Upper lobe of left lung (tissue), 6 donors: Measurements from ENCODE around the gene TRIML1. TPM values are rescaled to one million over a fixed set of nuclear protein-coding genes. Genes with fewer than 3 reads are reported as not detected.

Experiments used
- ATAC-seq, 2 donors: fragments of 200-7000 bp; cut with Tn5 transposase; one replicate each; pipeline ENCODE4 v1.9.1; 2022; ENCODE audit warnings: mild to moderate bottlenecking in 2 of 2, moderate library complexity in 2 of 2; ENCODE audit not compliant: low FRiP score in 2 of 2
- DNase-seq, 2 donors: peaks; one replicate each; pipeline ENCODE4 v3.0.0-alpha.2; 2019 to 2020
- H3K27ac ChIP-seq, 4 donors: fragments of 200-600 bp; sonication (generic); one replicate each; pipeline ENCODE4 v1.5.1; 2016 to 2019
- H3K27me3 ChIP-seq, 4 donors: fragments of 200-600 bp; sonication (generic); one replicate each; pipeline ENCODE4 v1.5.1; 2017 to 2019
- H3K36me3 ChIP-seq, 4 donors: fragments of 200-600 bp; sonication (generic); one replicate each; pipeline ENCODE4 v1.5.1; 2016 to 2019
- H3K4me1 ChIP-seq, 4 donors: fragments of 200-600 bp; sonication (generic); one replicate each; pipeline ENCODE4 v1.5.1; 2018 to 2019
- H3K4me3 ChIP-seq, 4 donors: fragments of 200-600 bp; sonication (generic); one replicate each; pipeline ENCODE4 v1.5.1; 2017 to 2019; ENCODE audit warnings: mild to moderate bottlenecking in 2 of 4, moderate library complexity in 1 of 4
- H3K9me3 ChIP-seq, 4 donors: fragments of 200-600 bp; sonication (generic); one replicate each; pipeline ENCODE4 v1.5.1; 2018 to 2019
- CTCF ChIP-seq, 6 experiments: fragments of 450-650 bp in 4 of 6; fragments of 200-600 bp in 2 of 6; sonication (generic) in 2 of 6; IDR thresholded peaks; one replicate each; pipeline ENCODE4 v1.5.1; 2016 to 2019; ENCODE audit warnings: antibody characterized with exemption in 6 of 6
- EP300 ChIP-seq, 4 donors: sonication (generic); formaldehyde crosslinking; IDR thresholded peaks; one replicate each; pipeline ENCODE4 v1.5.1; 2017; ENCODE audit warnings: antibody characterized with exemption in 4 of 4, control low read depth in 2 of 4
- POLR2A ChIP-seq, 4 donors: fragments of 450-650 bp; IDR thresholded peaks; one replicate each; pipeline ENCODE4 v1.5.1; 2016 to 2017; ENCODE audit warnings: antibody characterized with exemption in 4 of 4, mild to moderate bottlenecking in 2 of 4
- POLR2AphosphoS5 ChIP-seq, 2 donors: sonication (generic); formaldehyde crosslinking; IDR thresholded peaks; one replicate each; pipeline ENCODE4 v1.5.1; 2017; ENCODE audit warnings: antibody characterized with exemption in 2 of 2
- WGBS, 2 donors: methylation state at CpG; one replicate each; pipeline ENCODE4 v1.1.5; 2017 to 2018; 5-methylcytosine and 5-hydroxymethylcytosine counted together
- total RNA-seq, 6 donors: library from RNA; depleted of rRNA in 4 of 6; stranded (reverse); fragments of >200 nt in 4 of 6; gene quantifications; one replicate each; pipeline versions ENCODE4 v1.1.0 to v1.2.1, GENCODE V29; 2016 to 2021
- donor health status: DM: no; HTN: no; CAD: no; lungs with moderate emphysema.
- donor health status: DM: no; HTN: yes; CAD: no; lungs with severe emphysema.

Gene TRIML1
- total RNA-seq, 6 donors from 2014 or later, result not detected

GRCh38 chr4:188168726-188169373, 29.6 kb downstream of the TRIML1 start:
- no peak for ATAC-seq
- Histone ChIP-seq H3K9me3 (no peaks in the 10 kb centered on the region), H3K36me3 (no peaks in the 10 kb centered on the region), H3K27me3 (no peaks in the 10 kb centered on the region), H3K4me1 (no peaks in the 10 kb centered on the region), H3K27ac (no peak overlapping the region), H3K4me3 (no peak overlapping the region)
- TF ChIP-seq POLR2AphosphoS5 (IDR thresholded peaks at IDR 0.05) (no peak), CTCF (IDR thresholded peaks at IDR 0.05) (no peak), EP300 (IDR thresholded peaks at IDR 0.05) (no peak), POLR2A (IDR thresholded peaks at IDR 0.05) (no peak)
- WGBS, 2 donors, result 77 to 80% methylated on average over 5 of the region's 5 CpGs
- DNase-seq, result no peak

- Histone ChIP-seq H3K27ac (no peak overlapping the region), H3K27me3 (no peaks in the 10 kb centered on the region), H3K4me1 (no peaks in the 10 kb centered on the region), H3K4me3 (no peak overlapping the region), H3K36me3 (no peaks in the 10 kb centered on the region), H3K9me3 (no peaks in the 10 kb centered on the region)
- 72 to 86% methylated on average over 2 of the region's 2 CpGs for WGBS, 2 donors
- DNase-seq (no peak), ATAC-seq (peak in 1 of 2 donors; percentile 51)
- TF ChIP-seq EP300 (IDR thresholded peaks at IDR 0.05) (no peak), CTCF (IDR thresholded peaks at IDR 0.05) (no peak), POLR2AphosphoS5 (IDR thresholded peaks at IDR 0.05) (no peak), POLR2A (IDR thresholded peaks at IDR 0.05) (no peak)
These were observed 32.3 kb downstream of the TRIML1 start for GRCh38 chr4:188171551-188171950.

- H3K36me3 ChIP-seq, result no peaks in the 10 kb centered on the region
- no peak for TF ChIP-seq CTCF (IDR thresholded peaks at IDR 0.05)
- no peak for TF ChIP-seq EP300 (IDR thresholded peaks at IDR 0.05)
- no peak for TF ChIP-seq POLR2A (IDR thresholded peaks at IDR 0.05)
- no peak for TF ChIP-seq POLR2AphosphoS5 (IDR thresholded peaks at IDR 0.05)
- DNase-seq (no peak), ATAC-seq (no peak)
- H3K27me3 ChIP-seq, result no peaks in the 10 kb centered on the region
- H3K4me1 ChIP-seq, result no peaks in the 10 kb centered on the region
- H3K4me3 ChIP-seq, result no peak overlapping the region
- H3K27ac ChIP-seq, result no peak overlapping the region
- 91% methylated on average over 6 of the region's 6 CpGs for WGBS, 2 donors
- peaks cover 0 to 11% (median 0%) of the 10 kb centered on the region in 4 donors for H3K9me3 ChIP-seq
These were observed 36.0 kb downstream of the TRIML1 start for GRCh38 chr4:188175288-188175687.

GRCh38 chr4:188177997-188178675, 38.9 kb downstream of the TRIML1 start:
- no peak for ATAC-seq
- Histone ChIP-seq H3K27ac (no peak overlapping the region), H3K27me3 (no peaks in the 10 kb centered on the region), H3K4me1 (no peaks in the 10 kb centered on the region), H3K36me3 (no peaks in the 10 kb centered on the region), H3K9me3 (peaks cover 0 to 11% (median 0%) of the 10 kb centered on the region in 4 donors), H3K4me3 (no peak overlapping the region)
- no peak for TF ChIP-seq POLR2AphosphoS5 (IDR thresholded peaks at IDR 0.05)
- TF ChIP-seq CTCF (IDR thresholded peaks at IDR 0.05), result no peak
- no peak for TF ChIP-seq POLR2A (IDR thresholded peaks at IDR 0.05)
- no peak for TF ChIP-seq EP300 (IDR thresholded peaks at IDR 0.05)
- WGBS, 2 donors, result 84 to 93% methylated on average over 5 of the region's 5 CpGs
- DNase-seq, result no peak
